IPS DF 4.7 (cell line): ENCODE measurements around the gene FOXA2.

Source experiments
- DNase-seq: peaks from one replicate; pipeline ENCODE4 v3.0.0-alpha.2; 2013; ENCODE audit warnings: low spot score; ENCODE audit errors: extremely low read depth

The FOXA2 gene

GRCh38 chr20:22584922-22585785 is 782 bp upstream of the FOXA2 start:
- no peak for DNase-seq

DNA sequence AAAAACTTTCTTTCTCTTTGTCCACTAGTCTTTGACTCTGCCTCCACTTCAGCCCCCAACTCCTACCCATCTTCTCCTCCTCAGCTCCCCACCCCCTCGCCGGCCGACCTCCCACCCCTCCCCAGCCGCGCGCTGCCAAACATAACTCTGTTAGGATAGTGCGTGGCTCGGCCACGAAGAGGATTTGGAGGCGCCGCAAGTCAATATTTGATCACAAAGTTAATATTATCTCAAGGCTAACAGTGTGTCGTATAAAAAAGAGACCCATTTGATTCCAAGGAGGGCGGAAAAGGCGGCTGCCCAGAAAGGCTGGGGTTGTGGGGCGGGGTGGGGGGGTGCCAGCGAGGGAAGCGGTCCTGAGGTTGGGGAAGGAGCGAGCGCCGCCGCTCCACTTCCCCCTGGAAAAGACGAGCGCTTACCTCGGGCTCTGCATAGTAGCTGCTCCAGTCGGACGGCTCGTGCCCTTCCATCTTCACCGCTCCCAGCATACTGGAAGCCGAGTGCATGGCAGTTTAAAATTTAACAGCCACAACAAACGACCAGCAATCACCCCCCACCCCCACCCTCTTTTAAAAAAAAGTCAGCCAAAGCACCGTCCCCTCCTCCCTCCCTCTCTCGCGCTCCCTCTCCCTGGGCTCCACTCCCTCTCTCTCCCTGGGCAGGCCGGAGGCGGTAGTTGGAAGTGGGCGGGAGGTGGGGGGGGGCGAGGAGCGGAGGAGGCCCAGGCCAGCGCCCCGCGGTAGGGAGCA is 425 bp downstream of the FOXA2 start:
- no peak for DNase-seq

- no peak for DNase-seq
These were observed 1.2 kb downstream of the FOXA2 start for GRCh38 chr20:22582964-22583772.

GRCh38 chr20:22582386-22582963 is 1.9 kb downstream of the FOXA2 start:
- no peak for DNase-seq

DNA sequence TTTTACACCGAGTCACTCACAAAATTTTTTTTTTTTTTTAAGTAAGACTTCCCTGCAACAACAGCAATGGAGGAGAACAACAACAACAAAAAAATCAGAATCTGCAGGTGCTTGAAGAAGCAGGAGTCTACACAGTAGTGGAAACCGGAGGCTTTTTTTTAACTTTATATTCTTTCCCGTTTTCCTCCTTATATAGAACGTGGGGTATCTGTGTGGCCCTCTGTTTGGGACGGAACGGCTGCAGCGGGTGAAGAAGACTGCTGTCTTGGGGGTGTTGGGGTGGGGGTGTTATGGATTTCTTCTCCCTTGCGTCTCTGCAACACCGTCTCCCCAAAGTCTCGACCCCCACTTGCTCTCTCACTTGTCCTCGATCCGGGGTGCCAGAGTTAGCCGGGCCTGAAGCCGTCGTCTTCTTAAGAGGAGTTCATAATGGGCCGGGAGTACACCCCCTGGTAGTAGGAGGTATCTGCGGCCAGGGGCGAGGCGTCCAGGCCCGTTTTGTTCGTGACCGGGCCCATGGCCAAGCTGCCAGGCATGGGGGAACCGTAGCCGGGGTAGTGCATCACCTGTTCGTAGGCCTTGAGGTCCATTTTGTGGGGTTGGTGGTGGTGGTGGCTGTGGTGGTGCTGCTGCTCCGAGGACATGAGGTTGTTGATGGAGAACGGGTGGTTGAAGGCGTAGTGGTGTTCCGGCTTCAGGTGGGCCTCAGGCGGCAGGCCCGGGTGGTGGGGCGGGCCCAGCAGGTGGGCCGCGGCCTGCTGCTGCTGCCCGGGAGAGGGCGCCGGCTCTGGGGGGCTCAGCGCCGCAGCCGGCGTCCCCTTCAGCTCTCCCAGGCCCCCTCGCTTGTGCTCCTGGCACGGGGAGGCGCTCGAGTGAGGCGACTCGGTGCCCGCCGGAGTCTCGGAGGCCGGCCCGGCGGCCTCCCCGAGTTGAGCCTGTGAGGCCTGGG is 2.7 kb downstream of the FOXA2 start:
- DNase-seq = no peak

DNA sequence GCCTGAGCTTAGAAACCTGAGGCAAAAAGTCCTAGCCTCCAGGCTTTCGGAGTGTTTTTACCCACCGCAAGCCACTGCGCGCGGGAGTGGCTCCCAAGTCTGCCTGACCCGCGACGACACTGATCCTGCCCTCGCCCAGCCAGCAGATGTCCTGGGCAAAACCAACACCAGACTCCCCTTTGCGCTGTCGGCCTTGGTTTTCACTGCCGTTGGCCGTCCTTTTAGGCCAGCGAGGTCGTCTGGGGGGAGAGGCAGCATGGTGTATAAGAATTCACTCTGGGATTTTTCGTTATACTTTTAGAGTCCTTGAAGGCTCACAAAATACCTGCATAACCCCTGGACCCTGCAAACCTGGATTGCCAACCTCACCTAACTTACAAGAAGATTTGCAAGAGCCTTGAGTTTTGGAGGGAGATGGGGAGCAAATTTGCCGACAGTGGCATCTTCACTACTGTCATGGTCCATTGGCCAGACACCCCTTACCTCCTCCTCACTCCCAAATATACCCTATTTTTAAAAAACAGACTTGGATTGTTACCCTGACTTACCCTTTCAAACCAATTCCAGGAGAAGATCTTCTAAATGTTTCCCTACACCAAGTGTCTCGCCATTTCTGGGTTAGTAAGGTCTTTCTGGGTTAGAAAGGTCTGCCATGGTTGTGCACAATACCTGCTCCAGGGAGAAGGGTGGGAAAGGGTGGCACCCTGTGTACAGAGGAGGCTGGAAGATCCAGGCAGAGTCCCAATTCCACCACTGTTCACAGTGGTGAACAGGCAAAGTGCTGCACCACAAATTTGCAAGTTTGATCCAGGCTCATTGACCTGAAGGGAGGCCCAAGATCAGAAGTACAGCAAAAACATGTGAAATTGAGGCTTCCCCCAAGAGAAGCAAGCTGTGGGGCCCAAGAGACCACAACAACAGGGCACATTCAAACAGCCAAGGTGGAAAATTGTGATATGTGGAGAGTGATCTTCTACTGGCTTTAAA is 4.4 kb downstream of the FOXA2 start:
- DNase-seq = no peak

DNA sequence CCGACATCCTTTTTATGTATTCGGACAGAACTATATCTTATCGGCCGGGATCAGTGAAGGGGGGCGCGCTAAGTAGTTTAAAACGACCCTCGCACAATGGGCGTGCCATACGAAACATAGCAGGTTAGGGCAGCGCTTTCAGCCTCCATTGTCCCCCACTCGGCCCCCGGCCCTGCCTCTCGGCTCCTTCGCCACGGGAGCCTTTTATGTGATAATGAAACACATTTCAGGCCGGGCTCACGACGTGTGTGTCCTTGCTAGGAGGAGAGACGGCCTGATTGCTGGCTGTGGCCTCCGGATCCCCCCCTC is 5.3 kb downstream of the FOXA2 start:
- DNase-seq = no peak

DNA sequence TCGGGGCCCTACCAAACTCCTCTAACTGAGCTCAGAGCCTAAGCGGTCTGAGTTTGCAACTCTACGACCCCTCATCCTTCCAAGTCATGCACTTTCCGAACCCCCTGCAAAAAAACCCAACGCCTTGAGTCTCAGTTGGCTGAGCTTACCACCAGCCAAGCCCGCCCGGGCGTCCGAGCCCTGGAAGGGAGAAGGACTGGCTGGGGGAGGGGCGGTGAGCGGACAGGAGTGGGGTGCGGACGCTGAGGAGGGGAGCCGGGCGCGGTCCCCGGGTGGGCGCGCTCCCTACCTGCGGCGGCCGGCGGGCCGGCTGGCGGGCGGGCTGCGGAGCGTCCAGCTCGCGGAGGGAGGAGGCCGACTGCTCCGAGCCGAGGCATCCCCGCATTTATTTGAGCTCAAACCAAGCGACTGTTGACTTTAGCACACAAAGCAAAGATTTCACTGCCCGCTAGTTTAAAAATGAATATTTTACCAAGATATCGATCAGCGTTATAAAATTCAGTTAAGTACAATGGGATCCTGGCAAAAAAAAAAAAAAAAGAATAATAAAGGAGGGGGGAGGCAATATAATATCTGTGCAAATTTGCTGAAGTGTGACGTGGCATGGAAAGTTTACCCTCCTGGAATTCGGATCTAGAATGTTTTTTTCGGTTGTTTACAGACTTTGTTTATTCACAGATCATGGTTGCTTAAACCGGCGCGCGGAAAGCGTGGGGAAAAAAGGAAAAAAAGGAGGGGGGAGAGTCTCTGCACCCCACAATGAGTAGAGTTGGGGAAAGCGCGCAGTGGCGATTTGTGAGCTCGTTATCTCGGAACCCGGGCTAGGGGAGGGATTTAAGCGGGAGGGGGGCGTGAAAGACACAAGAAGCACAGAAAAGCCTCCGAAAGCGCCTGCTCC is 5.9 kb downstream of the FOXA2 start:
- DNase-seq = no peak

DNA sequence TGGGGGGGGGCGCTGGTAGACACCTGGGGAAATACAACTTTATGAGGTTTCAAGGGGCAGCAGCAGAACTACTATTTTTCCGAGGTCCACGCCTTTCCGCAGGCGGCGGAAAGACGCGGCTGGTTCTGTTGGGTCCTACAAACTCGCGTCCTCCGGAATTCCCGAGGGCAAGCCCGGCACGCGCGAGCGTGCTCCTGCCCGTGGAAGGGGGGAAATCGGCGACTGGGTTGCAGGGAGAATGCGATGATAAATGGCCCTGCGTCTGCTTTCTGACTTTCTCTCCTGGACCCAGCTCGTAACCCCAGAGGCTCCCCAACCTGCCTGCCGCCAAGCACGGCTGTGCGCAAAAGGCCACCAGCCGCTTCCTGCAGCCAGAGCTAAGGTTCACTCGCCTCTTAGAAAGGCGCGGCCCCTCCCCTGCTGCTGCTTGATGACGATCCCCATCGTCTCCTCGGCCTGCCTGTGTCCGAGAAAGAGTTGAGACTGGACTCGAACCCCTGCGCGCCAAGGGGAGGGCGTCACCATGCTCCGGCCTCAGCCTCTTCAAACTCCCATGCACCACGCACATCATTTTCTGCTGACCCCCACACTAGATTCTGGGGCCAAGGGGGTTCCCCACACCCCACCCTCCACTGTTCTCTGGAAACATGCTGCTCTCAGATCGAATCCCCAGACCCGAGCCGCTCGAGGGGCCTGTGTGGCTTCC is 6.7 kb downstream of the FOXA2 start:
- DNase-seq = no peak

GRCh38 chr20:22576733-22577514 is 7.4 kb downstream of the FOXA2 start:
- no peak for DNase-seq

- DNase-seq = no peak
These were observed 8.1 kb downstream of the FOXA2 start for GRCh38 chr20:22576273-22576672.

GRCh38 chr20:22575737-22576136 is 8.6 kb downstream of the FOXA2 start:
- DNase-seq = no peak

DNA sequence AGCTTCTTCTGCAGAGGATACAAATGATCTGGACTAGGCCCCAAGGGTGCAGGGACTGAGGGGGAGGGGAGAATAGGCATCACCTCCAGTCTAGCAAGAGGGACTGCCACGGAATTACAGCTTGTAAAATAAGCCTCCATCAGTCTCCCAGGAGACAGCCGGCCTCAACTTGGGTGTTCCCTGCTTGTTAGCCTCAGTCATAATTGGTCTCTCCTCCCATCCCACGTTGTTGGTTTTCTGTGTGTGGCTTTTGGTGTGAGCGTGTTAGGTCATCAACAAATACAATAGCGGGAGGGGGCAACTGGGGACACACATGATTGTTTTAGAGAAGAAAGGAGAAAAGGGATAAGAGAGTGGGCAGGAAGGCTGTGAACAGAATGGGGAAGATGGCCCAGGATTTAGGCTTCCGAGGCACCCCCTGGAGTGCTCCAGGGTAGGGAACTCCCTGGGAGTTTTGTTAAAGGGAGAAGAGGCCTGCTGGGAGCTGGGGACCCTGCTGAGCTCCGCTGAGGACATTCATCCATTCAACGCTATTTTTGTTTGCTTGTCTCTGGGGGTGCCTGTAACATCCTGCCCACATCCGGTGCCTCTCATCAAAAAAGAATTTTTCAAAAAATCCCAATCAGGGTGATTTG is 9.2 kb downstream of the FOXA2 start:
- DNase-seq = no peak

DNA sequence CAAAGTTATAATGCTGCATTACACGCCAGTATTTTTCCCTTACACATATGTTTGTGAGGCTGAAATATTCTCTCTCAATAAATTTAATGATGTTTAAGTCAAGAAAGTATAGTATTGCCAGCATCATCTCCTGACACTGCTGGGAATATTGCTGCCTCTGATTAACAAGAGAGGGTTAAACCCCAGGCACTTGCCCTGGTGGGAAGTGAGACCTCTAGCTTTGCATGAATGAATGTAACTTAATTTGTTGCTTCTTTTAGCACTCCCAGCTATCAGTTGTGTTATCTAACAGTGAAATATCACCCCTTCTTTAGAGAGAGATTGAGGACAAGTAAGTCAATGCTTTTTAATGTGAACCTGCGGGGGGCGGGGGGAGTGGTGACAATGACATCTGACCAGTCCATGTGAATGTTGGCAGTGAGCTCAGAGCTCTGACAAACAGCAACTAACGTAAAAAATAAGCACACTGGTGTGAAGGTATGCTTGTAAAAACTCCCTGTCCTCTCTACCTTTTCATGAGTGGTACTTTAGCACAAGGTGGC is 9.8 kb downstream of the FOXA2 start:
- no peak for DNase-seq

GRCh38 chr20:22572491-22572890 is 11.9 kb downstream of the FOXA2 start:
- DNase-seq = no peak

DNA sequence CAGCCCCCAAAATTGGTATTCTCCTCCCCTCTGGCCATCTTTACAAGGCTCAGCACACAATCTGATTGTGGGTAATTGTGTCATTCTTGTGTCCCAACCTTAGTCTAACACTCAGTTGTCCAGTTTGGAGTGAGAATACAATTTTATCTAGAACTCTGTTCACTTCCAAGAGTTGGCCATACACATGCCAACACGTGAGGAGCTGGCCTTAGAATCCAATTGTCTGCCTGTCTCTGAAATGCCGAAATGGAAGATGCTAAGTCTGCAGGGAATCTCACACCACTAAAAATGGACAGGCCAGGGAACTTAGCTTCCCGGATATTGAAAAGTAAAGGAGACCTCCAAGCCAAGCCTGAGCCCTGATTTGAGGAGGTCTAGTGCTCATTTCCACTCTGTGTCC is 12.3 kb downstream of the FOXA2 start:
- no peak for DNase-seq
